ENCODE data around the gene MTREX.

- no peak for TF ChIP-seq ZNF768 (tag by site-specific recombination; IDR thresholded peaks at IDR 0.05)
- TF ChIP-seq TSHZ1 (tag by site-specific recombination; IDR thresholded peaks at IDR 0.05; ENCODE audit: borderline replicate concordance), result no peak
- no peak for TF ChIP-seq CTCF (tag by site-specific recombination; IDR thresholded peaks at IDR 0.05)
- TF ChIP-seq ZBTB49 (tag by site-specific recombination; IDR thresholded peaks at IDR 0.05; ENCODE audit: low read depth), result no peak
- no peak for TF ChIP-seq ZNF23 (tag by site-specific recombination; IDR thresholded peaks at IDR 0.05; ENCODE audit: borderline replicate concordance)
- TF ChIP-seq REPIN1 (tag by site-specific recombination; IDR thresholded peaks at IDR 0.05; ENCODE audit: low read depth), result no peak
- TF ChIP-seq ZBTB26 (tag by site-specific recombination; optimal IDR thresholded peaks at IDR 0.05), result no peak
- TF ChIP-seq ZNF184 (tag by site-specific recombination; IDR thresholded peaks at IDR 0.05), result no peak
- no peak for TF ChIP-seq ZNF140 (tag by site-specific recombination; IDR thresholded peaks at IDR 0.05)
- TF ChIP-seq ZNF19 (tag by site-specific recombination; IDR thresholded peaks at IDR 0.05; ENCODE audit: low read depth), result no peak
- TF ChIP-seq ZNF10 (tag by site-specific recombination; IDR thresholded peaks at IDR 0.05), result no peak
Measured at GRCh38 chr5:55386356-55386755, 78.6 kb downstream of the MTREX start.
